HCT116 (cell line): ENCODE measurements around the gene DOK5. TPM values are rescaled to one million over a fixed set of nuclear protein-coding genes. Genes with fewer than 3 reads are reported as not detected.

Experiments
- ATAC-seq: fragments of 200-7000 bp; cut with Tn5 transposase; 2 replicates; pipeline ENCODE4 v1.9.1; 2020; ENCODE audit warnings: mild to moderate bottlenecking, moderate library complexity
- BruUV-seq: library from RNA; stranded (reverse); fragments of 400-500 nt; replicated peaks from 2 replicates; lab custom pipeline; 2021; lab: Mats Ljungman, UMichigan
- CTCF ChIA-PET: fragments of 300-600 bp; sonication (Branson Sonifier 250); formaldehyde crosslinking; loops from one replicate; lab custom pipeline; 2021; ENCODE audit warnings: antibody characterized with exemption; lab: Charles Lee
- POLR2A ChIA-PET: fragments of 300-600, 350-600 bp; sonication (Branson Sonifier 250); formaldehyde crosslinking; loops from one replicate; lab custom pipeline; 2021; ENCODE audit warnings: antibody characterized with exemption; lab: Charles Lee
- RAD21 ChIA-PET, 2 experiments: fragments of 300-600 bp; sonication (Branson Sonifier 250); formaldehyde crosslinking; loops; one replicate each; lab custom pipeline; 2023; ENCODE audit warnings: low total read pairs in 2 of 2; ENCODE audit not compliant: uncharacterized antibody in 2 of 2, unreplicated experiment in 2 of 2, low non-redundant PET in 1 of 2; lab: Charles Lee
- DNase-seq: peaks from one replicate; pipeline ENCODE4 v3.0.0-alpha.2; 2010; ENCODE audit warnings: low read depth, low spot score
- H2AFZ ChIP-seq: fragments of 200-600 bp; shearing (Covaris generic), sonication (generic); 2 replicates; pipeline ENCODE4 v1.6.1; 2017; ENCODE audit warnings: low read depth, mixed run types, mixed read lengths, antibody characterized with exemption, low read length; ENCODE audit not compliant: poor library complexity, severe bottlenecking
- H3K27ac ChIP-seq: 2 replicates; pipeline ENCODE4 v1.5.1; 2012; ENCODE audit warnings: low read depth, low read length
- H3K27me3 ChIP-seq: fragments of 200-600 bp; sonication (generic); 2 replicates; pipeline ENCODE4 v1.6.1; 2016; ENCODE audit warnings: mixed run types, low read length, mixed read lengths; ENCODE audit not compliant: insufficient read depth
- H3K36me3 ChIP-seq, 2 experiments: fragments of 200-500 bp in 1 of 2; fragments of 200-600 bp in 1 of 2; sonication (Bioruptor generic) in 1 of 2; sonication (generic) in 1 of 2; 2 replicates each; pipeline versions ENCODE4 v1.5.1 to v1.6.1; 2014 to 2016; ENCODE audit warnings: low read length in 2 of 2, inconsistent platforms in 1 of 2, mixed read lengths in 1 of 2, mixed run types in 1 of 2; ENCODE audit not compliant: insufficient read depth in 2 of 2, control insufficient read depth in 1 of 2
- H3K4me1 ChIP-seq, 2 experiments: fragments of 200-600 bp in 1 of 2; sonication (generic) in 1 of 2; 2 replicates each; pipeline versions ENCODE4 v1.5.1 to v1.6.1; 2012 to 2017; ENCODE audit warnings: low read length in 2 of 2, inconsistent platforms in 1 of 2, mild to moderate bottlenecking in 1 of 2, mixed read lengths in 1 of 2, mixed run types in 1 of 2, moderate library complexity in 1 of 2; ENCODE audit not compliant: insufficient read depth in 2 of 2, control insufficient read depth in 1 of 2
- H3K4me2 ChIP-seq: fragments of 200-600 bp; sonication (generic); 2 replicates; pipeline ENCODE4 v1.6.1; 2017; ENCODE audit warnings: mixed run types, low read length, mixed read lengths
- H3K4me3 ChIP-seq, 2 experiments: fragments of 200-600 bp in 1 of 2; sonication (generic) in 1 of 2; replicated peaks in 1 of 2; 2 replicates each; pipeline ENCODE4 v1.5.1; 2011 to 2016; ENCODE audit warnings: low read length in 2 of 2, control low read depth in 1 of 2, low read depth in 1 of 2, mild to moderate bottlenecking in 1 of 2, mixed read lengths in 1 of 2, mixed run types in 1 of 2
- H3K79me2 ChIP-seq: fragments of 200-600 bp; sonication (generic); 2 replicates; pipeline ENCODE4 v1.6.1; 2017; ENCODE audit warnings: mild to moderate bottlenecking, mixed run types, low read length, moderate library complexity, mixed read lengths; ENCODE audit not compliant: insufficient read depth
- H3K9ac ChIP-seq: fragments of 200-600 bp; sonication (generic); 2 replicates; pipeline ENCODE4 v1.6.1; 2016; ENCODE audit warnings: low read length, mixed read lengths
- H3K9me2 ChIP-seq: fragments of 200-600 bp; sonication (generic), shearing (Covaris generic); 2 replicates; pipeline ENCODE4 v1.6.1; 2017; ENCODE audit warnings: mixed run types, mild to moderate bottlenecking, moderate library complexity; ENCODE audit not compliant: insufficient read depth
- H3K9me3 ChIP-seq, 2 experiments: fragments of 200-500 bp in 1 of 2; fragments of 200-600 bp in 1 of 2; sonication (Bioruptor generic) in 1 of 2; sonication (generic) in 1 of 2; 2 replicates each; pipeline ENCODE4 v1.6.1; 2014 to 2017; ENCODE audit warnings: low read length in 2 of 2, mixed read lengths in 2 of 2, inconsistent platforms in 1 of 2, low read depth in 1 of 2, mild to moderate bottlenecking in 1 of 2, mixed run types in 1 of 2, moderate library complexity in 1 of 2; ENCODE audit not compliant: control insufficient read depth in 1 of 2, insufficient read depth in 1 of 2
- H4K20me1 ChIP-seq: fragments of 200-600 bp; sonication (generic), shearing (Covaris generic); 2 replicates; pipeline ENCODE4 v1.6.1; 2017; ENCODE audit warnings: mixed run types, mild to moderate bottlenecking, moderate library complexity; ENCODE audit not compliant: insufficient read depth
- CEBPB ChIP-seq: IDR thresholded peaks from 2 replicates; pipeline ENCODE4 v1.6.1; 2012; ENCODE audit warnings: low read depth
- EGR1 ChIP-seq: IDR thresholded peaks from 2 replicates; pipeline ENCODE4 v1.6.1; 2012; ENCODE audit warnings: low read depth
- ELF1 ChIP-seq: IDR thresholded peaks from 2 replicates; pipeline ENCODE4 v1.6.1; 2012; ENCODE audit warnings: low read depth, borderline replicate concordance
- EZH2phosphoT487 ChIP-seq: fragments of 200-600 bp; IDR thresholded peaks from 2 replicates; pipeline ENCODE4 v1.6.1; 2018; ENCODE audit warnings: antibody characterized with exemption, borderline replicate concordance
- FOSL1 ChIP-seq: IDR thresholded peaks from 2 replicates; pipeline ENCODE4 v1.6.1; 2012; ENCODE audit warnings: low read depth
- JUND ChIP-seq: IDR thresholded peaks from 2 replicates; pipeline ENCODE4 v1.6.1; 2012
- POLR2A ChIP-seq: IDR thresholded peaks from 2 replicates; pipeline ENCODE4 v1.7.0; 2011; ENCODE audit warnings: borderline replicate concordance; ENCODE audit not compliant: insufficient read depth, insufficient read length; ENCODE audit errors: extremely low read depth
- POLR2AphosphoS5 ChIP-seq: IDR thresholded peaks from 2 replicates; pipeline ENCODE4 v1.6.1; 2011; ENCODE audit warnings: mild to moderate bottlenecking, low read depth, low read length, moderate library complexity
- RAD21 ChIP-seq: IDR thresholded peaks from 2 replicates; pipeline ENCODE4 v1.6.1; 2012; ENCODE audit warnings: low read depth, mild to moderate bottlenecking
- SP1 ChIP-seq: IDR thresholded peaks from 2 replicates; pipeline ENCODE4 v1.6.1; 2012; ENCODE audit warnings: low read depth
- TCF7L2 ChIP-seq: IDR thresholded peaks from 2 replicates; pipeline ENCODE4 v1.7.0; 2011; ENCODE audit warnings: borderline replicate concordance, inconsistent platforms; ENCODE audit not compliant: insufficient read depth, insufficient read length; ENCODE audit errors: extremely low read depth
- ZFX ChIP-seq: fragments of 450-650 bp; IDR thresholded peaks from 2 replicates; pipeline ENCODE4 v1.6.1; 2017
- ZNF274 ChIP-seq: fragments of 200-500 bp; sonication (Bioruptor generic); IDR thresholded peaks from 2 replicates; pipeline ENCODE4 v1.6.1; 2014; ENCODE audit warnings: mild to moderate bottlenecking, low read depth, low read length, inconsistent platforms
- intact Hi-C: fragments of 100-400 bp; cut with micrococcal nuclease; formaldehyde crosslinking; loops from 2 replicates; pipeline ENCODE4 v1.10.0; 2022
- total RNA-seq: library from RNA; stranded (reverse); gene quantifications from one replicate; pipeline ENCODE4 v1.2.1, GENCODE V29; 2021; ENCODE audit not compliant: unreplicated experiment
- TF ChIP-seq, protein P1 (sequence below): IDR thresholded peaks from 2 replicates; pipeline ENCODE4 v1.6.1; 2012
- TF ChIP-seq, protein P2 (sequence below): IDR thresholded peaks from 2 replicates; pipeline ENCODE4 v1.6.1; 2012; ENCODE audit warnings: low read depth
- TF ChIP-seq, protein P3 (sequence below), 3 experiments: fragments of 200-600 bp in 1 of 3; sonication (generic) in 1 of 3; IDR thresholded peaks in 2 of 3; conservative IDR thresholded peaks in 1 of 3; 2 replicates each; pipeline ENCODE4 v1.5.1; 2012 to 2017; ENCODE audit warnings: low read depth in 2 of 3, low read length in 2 of 3, antibody characterized with exemption in 1 of 3, borderline replicate concordance in 1 of 3, control low read depth in 1 of 3, mild to moderate bottlenecking in 1 of 3, mixed read lengths in 1 of 3, mixed run types in 1 of 3, moderate library complexity in 1 of 3; ENCODE audit not compliant: insufficient read depth in 1 of 3

Gene DOK5
- total RNA-seq, 1 experiment from 2014 or later = not detected

DNA sequence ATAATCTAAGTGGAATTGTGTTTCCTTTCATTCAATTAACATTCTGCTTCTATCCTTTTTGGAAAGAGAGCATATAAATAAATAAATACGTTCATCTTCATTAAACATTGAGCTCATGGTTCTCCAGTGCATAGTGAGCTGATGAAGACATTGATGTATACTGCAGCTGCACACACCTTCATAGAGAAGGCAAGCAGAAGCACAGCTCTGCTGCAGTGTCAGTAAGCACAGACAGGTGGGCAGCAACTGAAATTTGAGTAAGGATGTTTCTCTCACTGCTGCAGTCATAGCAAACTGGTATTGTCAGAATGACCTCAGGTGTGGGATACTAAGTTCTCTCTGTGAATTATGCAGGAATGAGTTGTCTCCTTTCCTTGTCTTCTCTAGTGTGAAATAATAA, 202.9 kb downstream of the DOK5 start:
- Histone ChIP-seq H3K4me1 (no peaks in the 10 kb centered on the region), H3K9me3 (no peaks in the 10 kb centered on the region), H3K79me2 (no peaks in the 10 kb centered on the region), H3K27me3 (no peaks in the 10 kb centered on the region), H3K36me3 (no peaks in the 10 kb centered on the region), H4K20me1 (no peaks in the 10 kb centered on the region)
- intact Hi-C loops = no loop called here
- ChIA-PET CTCF (no interaction called here), POLR2A (no interaction called here)
- no TSS peak for BruUV-seq
- TF ChIP-seq, protein P1, sequence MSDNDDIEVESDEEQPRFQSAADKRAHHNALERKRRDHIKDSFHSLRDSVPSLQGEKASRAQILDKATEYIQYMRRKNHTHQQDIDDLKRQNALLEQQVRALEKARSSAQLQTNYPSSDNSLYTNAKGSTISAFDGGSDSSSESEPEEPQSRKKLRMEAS = no peak
- TF ChIP-seq TCF7L2 (no peak), RAD21 (no peak), ELF1 (no peak), POLR2A (no peak), EGR1 (no peak), SP1 (no peak), ZFX (no peak), POLR2AphosphoS5 (no peak), FOSL1 (no peak), JUND (no peak)
- TF ChIP-seq, all 23 proteins: peak for 0
- Histone ChIP-seq H3K9ac (no peak overlapping the region), H3K4me2 (no peak overlapping the region), H3K27ac (no peak overlapping the region), H3K4me3 (no peak overlapping the region), H3K9me2 (no peaks in the 10 kb centered on the region), H2AFZ (no peak overlapping the region)
- no peak for DNase-seq
- no peak for ATAC-seq
- RAD21 ChIA-PET = no interaction called here

DNA sequence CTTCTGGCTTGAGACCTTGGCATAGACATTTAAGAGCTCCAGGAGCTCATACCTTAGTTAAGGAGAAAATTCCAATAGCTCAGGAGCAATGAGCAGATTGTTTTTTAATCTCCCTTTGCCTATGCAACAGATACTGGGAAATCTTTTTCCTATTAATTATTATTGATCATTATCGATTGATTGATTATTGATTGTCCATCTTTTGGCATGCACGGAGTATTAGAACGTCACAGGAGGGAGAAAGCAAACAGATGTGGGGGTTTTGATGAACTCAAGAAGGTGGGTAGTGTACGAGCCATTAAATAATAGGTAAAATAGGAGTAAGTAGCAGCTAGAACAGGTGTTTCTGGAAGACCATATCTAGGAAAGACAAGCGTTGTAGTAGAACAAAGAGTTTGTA, 205.0 kb downstream of the DOK5 start:
- ChIA-PET CTCF (interaction anchor here (0.9 to 1.7 kb wide), 4 partner anchors 12 to 363 kb away, joined by 3 to 8 read pairs (median 4); no protein-coding TSS in a partner anchor), POLR2A (no interaction called here), RAD21 (no interaction called here)
- H3K27me3 ChIP-seq = no peaks in the 10 kb centered on the region
- no peak overlapping the region for H3K4me3 ChIP-seq
- H3K9me3 ChIP-seq = no peaks in the 10 kb centered on the region
- H3K27ac ChIP-seq = no peak overlapping the region
- no peak overlapping the region for H2AFZ ChIP-seq
- no peaks in the 10 kb centered on the region for H3K9me2 ChIP-seq
- DNase-seq (no peak), ATAC-seq (no peak)
- no peak overlapping the region for H3K9ac ChIP-seq
- BruUV-seq = no TSS peak
- H3K4me1 ChIP-seq = no peaks in the 10 kb centered on the region
- H3K79me2 ChIP-seq = no peaks in the 10 kb centered on the region
- no peak overlapping the region for H3K4me2 ChIP-seq
- intact Hi-C loops = no loop called here
- H4K20me1 ChIP-seq = no peaks in the 10 kb centered on the region
- no peaks in the 10 kb centered on the region for H3K36me3 ChIP-seq
- TF ChIP-seq RAD21 (no peak), CEBPB (no peak), SP1 (no peak), ZNF274 (no peak), EZH2phosphoT487 (no peak), JUND (no peak), TCF7L2 (no peak), ZFX (no peak)
- TF ChIP-seq, protein P2, sequence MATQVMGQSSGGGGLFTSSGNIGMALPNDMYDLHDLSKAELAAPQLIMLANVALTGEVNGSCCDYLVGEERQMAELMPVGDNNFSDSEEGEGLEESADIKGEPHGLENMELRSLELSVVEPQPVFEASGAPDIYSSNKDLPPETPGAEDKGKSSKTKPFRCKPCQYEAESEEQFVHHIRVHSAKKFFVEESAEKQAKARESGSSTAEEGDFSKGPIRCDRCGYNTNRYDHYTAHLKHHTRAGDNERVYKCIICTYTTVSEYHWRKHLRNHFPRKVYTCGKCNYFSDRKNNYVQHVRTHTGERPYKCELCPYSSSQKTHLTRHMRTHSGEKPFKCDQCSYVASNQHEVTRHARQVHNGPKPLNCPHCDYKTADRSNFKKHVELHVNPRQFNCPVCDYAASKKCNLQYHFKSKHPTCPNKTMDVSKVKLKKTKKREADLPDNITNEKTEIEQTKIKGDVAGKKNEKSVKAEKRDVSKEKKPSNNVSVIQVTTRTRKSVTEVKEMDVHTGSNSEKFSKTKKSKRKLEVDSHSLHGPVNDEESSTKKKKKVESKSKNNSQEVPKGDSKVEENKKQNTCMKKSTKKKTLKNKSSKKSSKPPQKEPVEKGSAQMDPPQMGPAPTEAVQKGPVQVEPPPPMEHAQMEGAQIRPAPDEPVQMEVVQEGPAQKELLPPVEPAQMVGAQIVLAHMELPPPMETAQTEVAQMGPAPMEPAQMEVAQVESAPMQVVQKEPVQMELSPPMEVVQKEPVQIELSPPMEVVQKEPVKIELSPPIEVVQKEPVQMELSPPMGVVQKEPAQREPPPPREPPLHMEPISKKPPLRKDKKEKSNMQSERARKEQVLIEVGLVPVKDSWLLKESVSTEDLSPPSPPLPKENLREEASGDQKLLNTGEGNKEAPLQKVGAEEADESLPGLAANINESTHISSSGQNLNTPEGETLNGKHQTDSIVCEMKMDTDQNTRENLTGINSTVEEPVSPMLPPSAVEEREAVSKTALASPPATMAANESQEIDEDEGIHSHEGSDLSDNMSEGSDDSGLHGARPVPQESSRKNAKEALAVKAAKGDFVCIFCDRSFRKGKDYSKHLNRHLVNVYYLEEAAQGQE = no peak
- TF ChIP-seq, protein P3, sequence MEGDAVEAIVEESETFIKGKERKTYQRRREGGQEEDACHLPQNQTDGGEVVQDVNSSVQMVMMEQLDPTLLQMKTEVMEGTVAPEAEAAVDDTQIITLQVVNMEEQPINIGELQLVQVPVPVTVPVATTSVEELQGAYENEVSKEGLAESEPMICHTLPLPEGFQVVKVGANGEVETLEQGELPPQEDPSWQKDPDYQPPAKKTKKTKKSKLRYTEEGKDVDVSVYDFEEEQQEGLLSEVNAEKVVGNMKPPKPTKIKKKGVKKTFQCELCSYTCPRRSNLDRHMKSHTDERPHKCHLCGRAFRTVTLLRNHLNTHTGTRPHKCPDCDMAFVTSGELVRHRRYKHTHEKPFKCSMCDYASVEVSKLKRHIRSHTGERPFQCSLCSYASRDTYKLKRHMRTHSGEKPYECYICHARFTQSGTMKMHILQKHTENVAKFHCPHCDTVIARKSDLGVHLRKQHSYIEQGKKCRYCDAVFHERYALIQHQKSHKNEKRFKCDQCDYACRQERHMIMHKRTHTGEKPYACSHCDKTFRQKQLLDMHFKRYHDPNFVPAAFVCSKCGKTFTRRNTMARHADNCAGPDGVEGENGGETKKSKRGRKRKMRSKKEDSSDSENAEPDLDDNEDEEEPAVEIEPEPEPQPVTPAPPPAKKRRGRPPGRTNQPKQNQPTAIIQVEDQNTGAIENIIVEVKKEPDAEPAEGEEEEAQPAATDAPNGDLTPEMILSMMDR (IDR thresholded peaks at IDR 0.05 in 2 of 3, conservative IDR thresholded peaks at IDR 0.05 in 1 of 3; ENCODE audit: borderline replicate concordance in 1 of 3, insufficient read depth in 1 of 3, low read depth in 2 of 3, low read length in 2 of 3) = no peak
